Neural cell (in vitro differentiated cells): ENCODE measurements around the gene TSGA10.

ENCODE experiments used
- CTCF ChIP-seq: fragments of 450-650 bp; IDR thresholded peaks from 2 replicates; pipeline ENCODE4 v1.5.1; 2014; ENCODE audit warnings: antibody characterized with exemption, mild to moderate bottlenecking, moderate library complexity; ENCODE audit not compliant: poor library complexity, severe bottlenecking
- EZH2 ChIP-seq: fragments of 200-600, 300-800 bp; shearing (Covaris generic), sonication (generic); IDR thresholded peaks from 2 replicates; pipeline ENCODE4 v1.6.1; 2014; ENCODE audit warnings: antibody characterized with exemption, low read length, borderline replicate concordance, mild to moderate bottlenecking; ENCODE audit not compliant: insufficient read depth, poor library complexity, severe bottlenecking

GRCh38 chr2:98985905-98986666 lies 168.7 kb downstream of the TSGA10 start:
- TF ChIP-seq CTCF (no peak), EZH2 (no peak)
